HTR-8/SVneo (cell line): ENCODE results near the gene WIPI1.
"Not testable (repeated sequence)": the region's sequence is repeated elsewhere in the genome, so short reads cannot be mapped to it uniquely, and the experiment has no call there.

ENCODE experiments used
- DNase-seq: peaks from one replicate; pipeline ENCODE4 v3.0.0; 2011; ENCODE audit warnings: low spot score, mixed read lengths; ENCODE audit not compliant: insufficient read length
- FAIRE-seq: peaks from 2 replicates; lab custom pipeline; 2011; peaks lifted over from hg19 to GRCh38; lab: Jason Lieb, UNC

The WIPI1 gene

GRCh38 chr17:68457168-68457538 is at the start of gene WIPI1:
Gene WIPI1 (minus strand): TSS chr17:68457496. CDS start chr17:68457421, 75 bp downstream.
- DNase-seq (no peak), FAIRE-seq (no peak)

GRCh38 chr17:68505951-68506350 is 48.7 kb upstream of the WIPI1 start:
- no peak for DNase-seq

GRCh38 chr17:68501074-68501473 is 43.8 kb upstream of the WIPI1 start:
- FAIRE-seq (no peak), DNase-seq (no peak)

More at GRCh38 chr17:68505951-68506350, 48.7 kb upstream of the WIPI1 start:
- FAIRE-seq, result no peak

- DNase-seq (no peak), FAIRE-seq (no peak)
Observed at GRCh38 chr17:68499587-68499986, 42.3 kb upstream of the WIPI1 start.

GRCh38 chr17:68498479-68499326 is 41.4 kb upstream of the WIPI1 start:
- FAIRE-seq (no peak), DNase-seq (no peak)

- FAIRE-seq (no peak), DNase-seq (no peak)
Observed at GRCh38 chr17:68497885-68498319, 40.6 kb upstream of the WIPI1 start.

GRCh38 chr17:68495081-68495480 is 37.8 kb upstream of the WIPI1 start:
- FAIRE-seq (no peak), DNase-seq (no peak)

- DNase-seq, FAIRE-seq: not testable (repeated sequence)
Observed at GRCh38 chr17:68492394-68493054, 35.2 kb upstream of the WIPI1 start.

GRCh38 chr17:68491381-68492231 is 34.3 kb upstream of the WIPI1 start:
- DNase-seq, result no peak
- no peak for FAIRE-seq

GRCh38 chr17:68489919-68490318 is 32.6 kb upstream of the WIPI1 start:
- DNase-seq, result no peak
- FAIRE-seq, result no peak

- no peak for DNase-seq
- FAIRE-seq, result no peak
Observed at GRCh38 chr17:68484458-68484857, 27.2 kb upstream of the WIPI1 start.

- DNase-seq, result no peak
Observed at GRCh38 chr17:68482576-68483041, 25.3 kb upstream of the WIPI1 start.

GRCh38 chr17:68480885-68481284 is 23.6 kb upstream of the WIPI1 start:
- DNase-seq, result no peak
- FAIRE-seq, result no peak

More at GRCh38 chr17:68482576-68483041, 25.3 kb upstream of the WIPI1 start:
- FAIRE-seq, result no peak

- DNase-seq, result no peak
- FAIRE-seq, result no peak
Observed at GRCh38 chr17:68470961-68471360, 13.7 kb upstream of the WIPI1 start.

- DNase-seq, result peak; percentile 24
Observed at GRCh38 chr17:68468788-68469187, 11.5 kb upstream of the WIPI1 start.

GRCh38 chr17:68468334-68468733 is 11.0 kb upstream of the WIPI1 start:
- FAIRE-seq, result no peak
- no peak for DNase-seq

More at GRCh38 chr17:68468788-68469187, 11.5 kb upstream of the WIPI1 start:
- no peak for FAIRE-seq

- FAIRE-seq, result no peak
- DNase-seq, result no peak
Observed at GRCh38 chr17:68463211-68464019, 6.1 kb upstream of the WIPI1 start.

GRCh38 chr17:68462381-68463210 is 5.3 kb upstream of the WIPI1 start:
- FAIRE-seq (peak; percentile 48), DNase-seq (peak; percentile 88)

- FAIRE-seq (no peak), DNase-seq (no peak)
Observed at GRCh38 chr17:68461589-68461988, 4.3 kb upstream of the WIPI1 start.
